Measurements from ENCODE around the gene MAP2K6.

- TF ChIP-seq CTCF (IDR thresholded peaks at IDR 0.05) (no peak), POLR2A (IDR thresholded peaks at IDR 0.05) (no peak)
These were observed 9.0 kb downstream of the MAP2K6 start for GRCh38 chr17:69423450-69423849.
